ENCODE results near the gene KDM2B.
"Not testable (repeated sequence)": the region's sequence is repeated elsewhere in the genome, so short reads cannot be mapped to it uniquely, and the experiment has no call there.

KDM2B gene

GRCh38 chr12:121504505-121504904 lies 76.3 kb downstream of the KDM2B start:
- CTCF ChIA-PET = no interaction called here
- no peaks in the 10 kb centered on the region for H3K9me3 Mint-ChIP-seq
- H3K27ac Mint-ChIP-seq = no peak overlapping the region

GRCh38 chr12:121503395-121503794 lies 77.4 kb downstream of the KDM2B start:
- CTCF ChIA-PET = interaction anchor here (1.4 kb wide), 1 partner anchor 9 kb away, joined by 6 read pairs; no protein-coding TSS in a partner anchor
- H3K27me3 Mint-ChIP-seq = no peaks in the 10 kb centered on the region
- H3K36me3 Mint-ChIP-seq = peaks cover 29% of the 10 kb centered on the region
- no peak overlapping the region for H3K27ac Mint-ChIP-seq
- no peak for DNase-seq
- no peaks in the 10 kb centered on the region for H3K9me3 Mint-ChIP-seq
- no peak overlapping the region for H3K4me3 Mint-ChIP-seq
- peaks cover 4% of the 10 kb centered on the region for H3K4me1 Mint-ChIP-seq

More at GRCh38 chr12:121504505-121504904, 76.3 kb downstream of the KDM2B start:
- Mint-ChIP-seq H3K36me3 (peaks cover 33% of the 10 kb centered on the region), H3K4me1 (peaks cover 4% of the 10 kb centered on the region), H3K27me3 (no peaks in the 10 kb centered on the region), H3K4me3 (no peak overlapping the region)
- no peak for DNase-seq

DNA sequence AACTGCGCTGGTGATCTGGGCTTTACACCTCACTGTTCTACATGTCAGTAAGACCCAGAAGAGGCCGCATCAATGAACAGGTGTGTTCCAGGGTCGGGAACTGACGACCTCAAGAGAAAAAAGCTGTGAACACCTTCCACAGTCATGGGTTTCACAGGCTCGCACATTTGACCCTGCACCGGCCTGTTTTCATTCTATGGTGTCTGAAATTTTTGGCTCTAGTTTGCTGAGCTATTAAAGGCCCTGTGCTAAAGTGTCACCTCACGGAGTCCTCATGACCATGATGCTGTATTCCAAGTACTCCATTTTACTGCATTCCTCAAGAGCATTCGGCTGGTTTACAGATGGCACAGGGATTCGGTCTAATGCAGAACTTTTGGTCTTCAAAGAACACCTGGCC lies 78.9 kb downstream of the KDM2B start:
- Mint-ChIP-seq H3K36me3 (peaks cover 29% of the 10 kb centered on the region), H3K4me3 (no peak overlapping the region), H3K27me3 (no peaks in the 10 kb centered on the region), H3K9me3 (no peaks in the 10 kb centered on the region), H3K4me1 (peaks cover 9% of the 10 kb centered on the region), H3K27ac (peak overlapping the region; percentile 11)
- CTCF ChIA-PET = interaction anchor here (0.7 to 1.0 kb wide), 2 partner anchors 167 to 182 kb away, joined by 3 read pairs; no protein-coding TSS in a partner anchor
- no peak for DNase-seq

GRCh38 chr12:121499929-121500793 lies 80.7 kb downstream of the KDM2B start:
- H3K4me3 Mint-ChIP-seq = no peak overlapping the region

GRCh38 chr12:121495746-121496145 lies 85.1 kb downstream of the KDM2B start:
- Mint-ChIP-seq H3K4me1 (peaks cover 16% of the 10 kb centered on the region), H3K27ac (no peak overlapping the region), H3K36me3 (peaks cover 34% of the 10 kb centered on the region), H3K27me3 (no peaks in the 10 kb centered on the region), H3K4me3 (no peak overlapping the region), H3K9me3 (no peaks in the 10 kb centered on the region)
- DNase-seq = no peak
- CTCF ChIA-PET = interaction anchor here (0.7 to 3.1 kb wide), 10 partner anchors 8 to 284 kb away, joined by 3 to 15 read pairs (median 4); no protein-coding TSS in a partner anchor

More at GRCh38 chr12:121499929-121500793, 80.7 kb downstream of the KDM2B start:
- peaks cover 12% of the 10 kb centered on the region for H3K4me1 Mint-ChIP-seq
- H3K9me3 Mint-ChIP-seq = no peaks in the 10 kb centered on the region
- no peak overlapping the region for H3K27ac Mint-ChIP-seq
- no peaks in the 10 kb centered on the region for H3K27me3 Mint-ChIP-seq
- DNase-seq = peak; percentile 78
- H3K36me3 Mint-ChIP-seq = peaks cover 29% of the 10 kb centered on the region
- CTCF ChIA-PET = interaction anchor here (0.8 to 2.8 kb wide), 14 partner anchors 8 to 273 kb away, joined by 3 to 18 read pairs (median 4); partner anchors contain the start of genes MORN3 and ORAI1

GRCh38 chr12:121494093-121494787 lies 86.6 kb downstream of the KDM2B start:
- Mint-ChIP-seq H3K27ac (no peak overlapping the region), H3K4me3 (no peak overlapping the region), H3K27me3 (no peaks in the 10 kb centered on the region), H3K4me1 (peaks cover 16% of the 10 kb centered on the region), H3K36me3 (peaks cover 40% of the 10 kb centered on the region), H3K9me3 (no peaks in the 10 kb centered on the region)
- CTCF ChIA-PET = interaction anchor here (0.6 to 3.1 kb wide), 20 partner anchors 9 to 893 kb away, joined by 3 to 15 read pairs (median 4); partner anchors contain the start of genes MORN3 and ORAI1
- peak; percentile 74 for DNase-seq

- no peaks in the 10 kb centered on the region for H3K9me3 Mint-ChIP-seq
- peaks cover 8% of the 10 kb centered on the region for H3K4me1 Mint-ChIP-seq
- H3K27ac Mint-ChIP-seq = no peak overlapping the region
- no peak for DNase-seq
- H3K4me3 Mint-ChIP-seq = no peak overlapping the region
- H3K36me3 Mint-ChIP-seq = peaks cover 25% of the 10 kb centered on the region
- no peaks in the 10 kb centered on the region for H3K27me3 Mint-ChIP-seq
- CTCF ChIA-PET = interaction anchor here (0.7 to 2.0 kb wide), 4 partner anchors 8 to 178 kb away, joined by 3 to 6 read pairs (median 4); partner anchors contain the start of gene MORN3
Measured at GRCh38 chr12:121490401-121491281, 90.2 kb downstream of the KDM2B start.

DNA sequence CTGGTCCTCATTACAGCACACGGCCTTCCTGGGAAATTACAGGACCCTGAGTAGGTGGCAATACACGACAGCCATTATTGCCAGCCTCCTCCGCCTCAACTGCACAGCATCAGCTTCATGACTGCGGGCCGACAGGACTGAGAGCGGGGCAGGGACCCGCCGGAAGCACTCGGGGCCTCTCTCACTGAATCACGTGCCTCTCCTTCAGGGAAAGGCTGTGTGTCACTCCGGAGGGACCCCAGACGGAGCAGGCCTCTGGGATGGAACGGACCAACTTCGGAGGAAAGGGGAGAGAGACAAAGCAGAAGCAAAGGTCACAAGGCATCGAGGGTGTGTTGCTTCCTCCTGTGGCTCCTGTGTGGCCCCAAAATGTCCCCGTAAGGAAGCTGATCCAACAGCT lies 90.9 kb downstream of the KDM2B start:
- H3K36me3 Mint-ChIP-seq = peaks cover 21% of the 10 kb centered on the region
- no peak overlapping the region for H3K4me3 Mint-ChIP-seq
- no peaks in the 10 kb centered on the region for H3K9me3 Mint-ChIP-seq
- H3K4me1 Mint-ChIP-seq = peaks cover 8% of the 10 kb centered on the region
- DNase-seq = no peak
- CTCF ChIA-PET = interaction anchor here (1.7 to 3.3 kb wide), 3 partner anchors 9 to 179 kb away, joined by 4 to 17 read pairs (median 6); partner anchors contain the start of gene MORN3
- H3K27me3 Mint-ChIP-seq = no peaks in the 10 kb centered on the region
- no peak overlapping the region for H3K27ac Mint-ChIP-seq

- Mint-ChIP-seq H3K27me3 (no peaks in the 10 kb centered on the region), H3K4me3 (no peak overlapping the region), H3K9me3 (no peaks in the 10 kb centered on the region), H3K36me3 (peaks cover 4% of the 10 kb centered on the region), H3K27ac (no peak overlapping the region), H3K4me1 (no peaks in the 10 kb centered on the region)
- CTCF ChIA-PET = no interaction called here
- DNase-seq = no peak
Measured at GRCh38 chr12:121484967-121485366, 95.9 kb downstream of the KDM2B start.

GRCh38 chr12:121484564-121484963 lies 96.3 kb downstream of the KDM2B start:
- H3K9me3 Mint-ChIP-seq, H3K27me3 Mint-ChIP-seq, H3K4me3 Mint-ChIP-seq, CTCF ChIA-PET, H3K36me3 Mint-ChIP-seq, H3K27ac Mint-ChIP-seq, H3K4me1 Mint-ChIP-seq, DNase-seq: not testable (repeated sequence)

DNA sequence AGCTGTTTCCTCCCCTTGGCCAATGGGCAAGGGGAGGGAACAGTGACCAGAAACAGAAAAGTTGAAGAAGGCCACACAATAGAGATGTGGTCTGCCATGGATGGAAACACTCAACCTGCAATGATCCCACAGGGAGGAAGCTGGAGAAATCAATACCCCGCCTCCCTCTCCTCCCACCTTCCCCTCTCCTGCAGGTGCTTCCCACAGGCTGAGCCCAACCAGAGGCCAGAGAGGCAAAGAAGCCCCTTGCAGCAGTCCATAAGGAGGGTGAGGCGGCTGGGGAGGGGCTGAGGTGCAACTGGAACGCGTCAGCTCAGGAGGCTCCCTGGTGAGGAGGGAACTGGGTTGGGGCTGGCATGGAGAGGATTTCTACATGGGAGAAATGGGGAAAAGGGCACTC lies 96.9 kb downstream of the KDM2B start:
- no peaks in the 10 kb centered on the region for H3K27me3 Mint-ChIP-seq
- H3K27ac Mint-ChIP-seq = no peak overlapping the region
- no peaks in the 10 kb centered on the region for H3K4me1 Mint-ChIP-seq
- CTCF ChIA-PET = interaction anchor here (0.6 kb wide), 1 partner anchor 361 kb away, joined by 3 read pairs; no protein-coding TSS in a partner anchor
- no peak for DNase-seq
- H3K9me3 Mint-ChIP-seq = no peaks in the 10 kb centered on the region
- no peak overlapping the region for H3K4me3 Mint-ChIP-seq
- H3K36me3 Mint-ChIP-seq = peaks cover 4% of the 10 kb centered on the region

GRCh38 chr12:121476477-121476876 lies 104.3 kb downstream of the KDM2B start:
- Mint-ChIP-seq H3K27me3 (no peaks in the 10 kb centered on the region), H3K27ac (no peak overlapping the region), H3K4me3 (no peak overlapping the region), H3K9me3 (no peaks in the 10 kb centered on the region), H3K4me1 (peaks cover 2% of the 10 kb centered on the region), H3K36me3 (peaks cover 3% of the 10 kb centered on the region)
- no peak for DNase-seq
- CTCF ChIA-PET = interaction anchor here (0.9 to 1.1 kb wide), 3 partner anchors 9 to 29 kb away, joined by 3 to 5 read pairs (median 3); no protein-coding TSS in a partner anchor

DNA sequence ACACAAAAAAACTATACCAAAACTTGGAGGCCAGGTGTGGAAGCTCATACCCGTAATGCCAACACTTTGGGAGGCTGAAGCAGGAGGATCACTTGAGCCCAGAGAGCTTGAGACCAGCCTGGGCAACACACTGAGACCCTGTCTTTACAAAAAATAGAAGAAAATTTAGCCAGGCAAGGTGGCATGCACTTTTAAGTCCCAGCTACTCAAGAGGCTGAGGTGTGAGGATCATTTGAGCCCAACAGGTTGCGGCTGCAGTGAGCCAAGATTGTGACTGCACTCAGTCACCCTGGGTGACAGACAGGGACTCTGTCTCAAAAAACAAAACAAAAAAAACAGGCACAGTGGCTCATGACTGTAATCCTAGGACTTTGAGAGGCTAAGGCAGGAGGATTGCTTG lies 105.5 kb downstream of the KDM2B start:
- no peaks in the 10 kb centered on the region for H3K27me3 Mint-ChIP-seq
- no peaks in the 10 kb centered on the region for H3K9me3 Mint-ChIP-seq
- H3K4me1 Mint-ChIP-seq = peaks cover 6% of the 10 kb centered on the region
- no peak overlapping the region for H3K27ac Mint-ChIP-seq
- no peak overlapping the region for H3K4me3 Mint-ChIP-seq
- DNase-seq = no peak
- H3K36me3 Mint-ChIP-seq = no peaks in the 10 kb centered on the region
- CTCF ChIA-PET = interaction anchor here (1.0 to 1.3 kb wide), 2 partner anchors 21 to 140 kb away, joined by 3 read pairs; no protein-coding TSS in a partner anchor

All from activated naive CD4-positive, alpha-beta T cell treated with anti-CD3 and anti-CD28 coated beads, Interleukin-2, amount 10 ng/mL, durations not matched to agents 7 days and 5 days (primary cell).